ENCODE results near the gene HNRNPDL.
"Not testable (repeated sequence)": the region's sequence is repeated elsewhere in the genome, so short reads cannot be mapped to it uniquely, and the experiment has no call there.

Gene HNRNPDL

DNA sequence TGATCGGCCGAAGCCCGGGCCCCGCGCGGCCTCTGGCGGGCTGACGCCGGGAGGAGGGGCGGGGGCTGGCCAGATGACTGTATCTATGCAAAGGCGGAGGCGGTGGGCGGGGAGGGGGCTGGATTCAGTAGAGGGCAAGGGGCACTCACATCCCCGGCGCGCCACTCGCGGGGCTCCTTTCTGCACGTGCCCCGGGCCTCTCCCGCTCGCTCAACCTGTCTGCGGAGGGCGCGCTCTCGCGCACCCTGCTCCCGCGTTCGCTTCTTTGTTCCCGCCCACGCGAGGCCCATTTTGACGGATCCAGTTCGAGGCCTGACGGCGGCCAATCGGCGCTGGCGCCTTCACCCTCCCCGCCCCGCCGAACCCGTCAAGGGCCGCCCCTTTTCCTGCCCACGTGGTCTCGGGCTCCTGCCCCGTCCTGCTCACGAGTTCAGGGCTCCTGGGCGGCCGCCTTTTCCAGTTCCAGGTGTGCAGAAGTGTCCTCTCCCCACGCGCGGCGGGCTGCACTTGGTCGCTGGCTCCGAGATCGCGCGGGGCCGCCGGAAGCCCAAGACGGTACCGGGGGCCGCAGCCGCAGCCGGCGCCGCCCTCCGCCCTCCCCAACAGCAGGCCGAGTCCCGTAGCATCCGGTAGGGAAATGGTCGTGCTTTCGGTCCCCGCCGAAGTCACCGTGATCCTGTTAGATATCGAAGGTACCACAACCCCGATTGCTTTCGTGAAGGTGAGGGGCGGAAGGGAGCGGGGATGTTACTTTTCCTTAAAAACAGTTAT lies at the start of gene HNRNPDL, which contains the start of gene ENOPH1:
HNRNPDL (minus strand) TSS at position 270 of the 771 bp plus-strand sequence. CDS start 772 bp downstream, outside the sequence.
ENOPH1 (plus strand) TSS at position 398 of the 771 bp plus-strand sequence; CDS start at position 638, 240 bp downstream.
- DNase-seq (ENCODE audit: low read depth in 2 of 2): peak; percentile 88 to 95

DNA sequence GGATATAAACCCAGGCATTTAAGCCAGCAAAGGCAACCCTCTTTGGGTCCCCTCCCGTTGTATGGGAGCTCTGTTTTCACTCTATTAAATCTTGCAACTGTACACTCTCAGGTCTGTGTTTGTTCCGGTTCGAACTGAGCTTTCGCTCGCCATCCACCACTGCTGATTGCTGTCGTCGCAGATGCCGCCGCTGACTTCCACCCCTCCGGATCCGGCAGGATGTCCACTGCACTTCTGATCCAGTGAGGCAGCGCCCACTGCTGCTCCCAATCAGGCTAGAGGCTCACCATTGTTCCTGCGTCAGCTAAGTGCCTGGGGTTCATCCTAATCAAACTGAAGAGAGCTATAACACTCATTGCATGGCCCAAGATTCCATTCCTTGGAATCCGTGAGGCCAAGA lies 49.3 kb upstream of the HNRNPDL start:
- no peak for DNase-seq (ENCODE audit: low read depth in 2 of 2)

DNA sequence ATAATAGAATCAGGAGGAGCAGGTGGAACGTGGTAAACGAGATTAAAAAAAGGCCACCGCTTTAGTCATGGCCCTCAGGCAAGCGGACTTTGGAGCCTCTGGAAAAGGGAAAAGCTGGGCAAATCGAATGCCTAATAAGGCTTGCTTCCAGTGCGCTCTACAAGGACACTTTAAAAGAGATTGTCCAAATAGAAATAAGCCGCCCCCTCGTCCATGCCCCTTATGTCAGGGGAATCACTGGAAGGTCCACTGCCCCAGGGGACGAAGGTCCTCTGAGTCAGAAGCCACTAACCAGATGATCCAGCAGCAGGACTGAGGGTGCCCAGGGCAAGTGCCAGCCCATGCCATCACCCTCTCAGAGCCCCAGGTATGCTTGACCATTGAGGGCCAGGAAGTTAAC lies 47.2 kb upstream of the HNRNPDL start:
- DNase-seq (ENCODE audit: low read depth in 2 of 2): not testable (repeated sequence)

DNA sequence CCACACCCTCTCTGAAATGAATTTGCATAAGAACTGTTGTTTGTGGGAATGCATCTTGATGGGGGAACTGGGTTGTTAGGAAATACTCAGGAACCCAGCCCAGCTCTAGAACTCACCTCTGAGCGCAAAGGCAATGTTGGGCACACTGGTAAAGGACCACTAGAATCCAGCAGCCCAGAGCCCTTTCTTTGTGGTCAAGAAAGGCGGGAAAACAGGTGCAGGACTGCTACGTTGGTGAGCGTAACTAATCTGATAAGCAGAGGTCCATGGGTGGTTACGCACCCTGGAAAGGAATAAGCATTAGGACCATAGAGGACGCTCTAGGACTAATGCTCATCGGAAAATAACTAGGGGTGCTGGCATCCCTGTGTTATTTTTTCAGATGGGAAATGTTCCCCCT lies 45.7 kb upstream of the HNRNPDL start:
- DNase-seq (ENCODE audit: low read depth in 2 of 2): not testable (repeated sequence)

DNA sequence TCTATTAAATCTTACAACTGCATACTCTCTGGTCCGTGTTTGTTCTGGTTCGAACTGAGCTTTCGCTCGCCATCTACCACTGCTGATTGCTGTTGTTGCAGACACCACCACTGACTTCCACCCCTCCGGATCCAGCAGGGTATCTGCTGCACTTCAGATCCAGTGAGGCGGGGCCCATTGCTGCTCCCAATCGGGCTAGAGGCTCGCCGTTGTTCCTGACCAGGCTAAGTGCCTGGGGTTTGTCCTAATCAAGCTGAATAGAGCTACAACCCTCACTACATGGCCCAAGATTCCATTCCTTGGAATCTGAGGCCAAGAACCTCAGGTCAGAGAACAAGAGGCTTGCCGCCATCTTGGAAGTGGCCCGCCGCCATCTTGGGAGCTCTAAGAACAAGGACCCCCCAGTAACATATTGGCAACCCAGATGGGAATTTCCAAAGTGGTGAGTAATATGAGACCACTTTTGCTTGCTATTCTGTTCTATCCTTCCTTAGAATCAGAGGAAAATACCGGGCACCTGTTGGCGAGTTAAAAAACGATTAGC lies 43.4 kb upstream of the HNRNPDL start:
- DNase-seq (ENCODE audit: low read depth in 2 of 2): no peak

DNA sequence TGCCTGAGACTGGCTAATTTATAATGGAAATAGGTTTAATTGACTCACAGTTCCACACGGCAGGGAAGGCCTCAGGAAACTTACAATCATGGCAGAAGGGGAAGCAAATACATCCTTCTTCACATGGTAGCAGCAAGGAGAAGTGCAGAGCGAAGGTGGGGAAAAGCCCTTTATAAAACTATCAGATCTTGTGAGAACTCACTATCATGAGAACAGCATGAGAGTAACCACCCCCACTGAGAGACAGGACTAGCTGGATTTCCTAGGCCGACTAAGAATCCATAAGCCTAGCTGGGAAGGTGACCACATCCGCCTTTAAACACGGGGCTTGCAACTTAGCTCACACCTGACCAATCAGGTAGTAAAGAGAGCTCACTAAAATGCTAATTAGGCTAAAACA lies 42.8 kb upstream of the HNRNPDL start:
- not testable (repeated sequence) for DNase-seq (ENCODE audit: low read depth in 2 of 2)

DNA sequence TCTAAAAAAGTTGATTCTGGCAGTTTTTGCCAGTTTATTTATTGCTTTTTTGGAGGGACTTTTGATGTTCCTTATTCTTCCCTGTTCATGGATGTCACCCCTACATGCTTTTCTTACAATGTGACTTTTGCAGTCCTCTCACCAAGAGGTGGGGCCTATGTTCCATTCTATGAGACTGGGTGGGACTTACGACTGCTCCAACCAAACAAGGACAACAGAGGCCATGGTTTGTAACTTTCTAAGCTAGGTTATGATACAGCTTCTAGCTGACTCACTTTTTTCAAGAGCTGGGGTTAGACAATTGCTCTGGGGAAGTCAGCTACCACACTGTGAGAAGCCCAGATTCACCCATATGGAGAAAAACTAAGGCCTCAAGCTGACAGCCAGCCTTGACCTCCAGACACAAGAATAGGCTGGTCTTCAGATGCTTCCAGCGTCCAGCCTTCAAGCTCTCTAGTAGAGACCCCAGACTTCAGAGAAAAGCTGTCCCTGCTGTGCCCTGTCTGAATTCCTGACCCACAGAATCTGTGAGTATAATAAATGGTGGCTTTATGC lies 39.6 kb upstream of the HNRNPDL start:
- DNase-seq (ENCODE audit: low read depth in 2 of 2): no peak

DNA sequence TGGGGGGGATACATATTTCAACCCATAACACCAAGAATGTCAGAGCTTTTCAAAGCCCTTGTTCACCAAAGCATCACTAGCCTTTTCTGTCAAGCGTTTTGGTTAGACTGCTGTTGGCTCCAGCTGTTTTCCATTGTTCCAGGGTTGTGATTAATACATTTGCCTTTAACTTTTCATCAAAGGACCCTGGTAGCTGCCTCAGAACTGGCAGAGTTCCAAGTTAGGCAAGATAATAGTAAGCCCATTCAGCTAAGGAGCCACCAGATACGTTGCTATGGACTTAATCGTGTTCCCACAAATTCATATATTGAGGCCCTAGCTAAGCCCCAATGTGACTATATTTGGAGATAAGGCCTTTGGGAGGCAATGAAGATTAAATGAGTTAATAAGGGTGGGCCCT lies 37.2 kb upstream of the HNRNPDL start:
- no peak for DNase-seq (ENCODE audit: low read depth in 2 of 2)

DNA sequence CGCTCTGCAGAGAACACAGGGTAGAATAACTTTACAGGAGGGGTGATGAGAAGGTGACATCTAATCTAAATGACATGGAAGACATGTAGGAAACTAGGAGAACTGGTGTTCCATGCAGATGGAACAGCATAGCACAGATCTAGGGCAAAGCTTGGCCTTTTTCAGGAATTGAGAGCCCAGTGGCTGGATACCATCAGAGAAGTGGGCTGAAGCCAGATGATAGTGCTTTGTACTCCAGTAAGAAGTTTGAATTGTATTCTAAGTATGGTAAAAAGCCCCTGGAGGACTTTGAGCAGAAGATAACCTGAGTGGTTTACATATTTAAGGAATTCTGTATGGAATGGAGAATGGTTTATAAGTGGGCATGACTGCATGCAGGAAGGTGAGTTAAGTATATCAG lies 33.0 kb upstream of the HNRNPDL start:
- no peak for DNase-seq (ENCODE audit: low read depth in 2 of 2)

DNA sequence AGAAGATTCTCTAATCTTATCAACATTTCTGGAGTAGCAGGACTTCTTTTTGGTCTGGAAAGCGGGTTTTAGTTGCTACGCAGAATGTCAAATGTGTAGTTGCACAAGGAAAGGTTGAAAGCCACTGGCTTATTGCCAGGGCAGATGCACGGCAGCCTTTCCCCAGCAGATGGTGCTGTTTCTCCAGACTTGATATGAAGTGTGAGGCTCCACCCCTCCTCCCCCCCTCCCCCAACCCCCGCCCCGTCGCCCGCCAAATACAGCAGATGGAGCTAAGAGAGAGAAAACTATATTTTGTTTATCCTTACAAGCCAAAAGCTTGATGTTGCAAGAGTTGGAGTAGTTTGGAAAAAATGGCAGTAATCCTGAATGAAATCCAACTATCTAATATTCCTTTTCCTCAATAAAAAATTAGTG lies 32.2 kb upstream of the HNRNPDL start:
- peak; percentile 58 to 75 for DNase-seq (ENCODE audit: low read depth in 2 of 2)

DNA sequence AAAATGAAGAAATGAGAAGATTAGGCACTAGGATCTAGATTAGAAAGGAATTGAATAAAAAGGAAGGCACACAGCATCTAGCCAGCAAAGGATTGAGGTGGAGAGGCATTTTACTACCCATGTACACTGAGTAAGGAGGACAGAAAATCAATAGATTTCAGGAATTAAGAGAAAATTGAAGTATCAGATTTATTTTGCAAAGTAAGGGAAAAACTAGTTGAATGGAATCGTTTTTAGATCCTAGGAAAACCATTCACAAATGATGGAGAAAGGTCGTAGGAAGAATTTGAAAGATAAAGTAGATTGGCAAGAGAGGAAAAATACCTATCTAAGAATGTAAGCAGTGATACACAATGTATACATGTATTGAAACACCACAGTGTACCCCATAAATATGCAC lies 31.4 kb upstream of the HNRNPDL start:
- DNase-seq (ENCODE audit: low read depth in 2 of 2): no peak

DNA sequence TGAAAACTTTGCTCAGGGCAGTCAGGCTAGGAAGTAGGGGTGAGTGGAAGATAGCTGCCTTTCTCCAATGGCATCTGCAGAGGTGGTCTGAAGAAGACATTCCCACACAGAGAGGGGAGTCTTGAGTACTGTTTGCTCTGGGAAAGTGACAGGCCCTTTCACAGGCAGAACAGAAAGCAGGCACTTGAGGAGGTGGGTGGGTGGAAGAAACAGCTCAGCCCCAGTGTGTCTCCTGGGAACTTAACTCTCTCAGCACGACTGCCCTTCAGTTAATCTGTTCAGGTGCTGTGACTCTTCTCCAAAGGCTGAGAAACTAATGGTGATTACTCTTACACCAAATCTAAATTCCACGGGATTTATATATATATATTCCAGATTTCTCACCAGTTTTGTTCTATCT lies 28.5 kb upstream of the HNRNPDL start:
- DNase-seq (ENCODE audit: low read depth in 2 of 2): no peak

DNA sequence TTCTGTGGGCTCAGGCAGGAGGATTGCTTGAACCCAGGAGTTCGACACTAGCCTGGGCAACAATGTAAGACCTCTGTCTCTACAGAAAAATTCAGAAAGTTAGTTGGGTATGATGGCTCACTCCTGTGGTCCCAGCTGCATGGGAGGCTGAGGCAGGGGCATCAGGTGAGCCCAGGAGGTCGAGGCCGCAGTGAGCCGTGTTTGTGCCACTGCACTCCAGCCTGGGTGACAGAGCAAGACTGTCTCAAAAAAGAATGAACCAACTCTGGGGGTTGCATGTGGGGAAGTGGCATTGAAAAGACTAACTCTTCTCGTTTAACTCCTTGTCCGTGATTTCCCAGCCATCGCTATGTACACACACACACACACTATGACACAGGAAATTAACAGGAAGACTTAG lies 27.0 kb upstream of the HNRNPDL start:
- no peak for DNase-seq (ENCODE audit: low read depth in 2 of 2)

DNA sequence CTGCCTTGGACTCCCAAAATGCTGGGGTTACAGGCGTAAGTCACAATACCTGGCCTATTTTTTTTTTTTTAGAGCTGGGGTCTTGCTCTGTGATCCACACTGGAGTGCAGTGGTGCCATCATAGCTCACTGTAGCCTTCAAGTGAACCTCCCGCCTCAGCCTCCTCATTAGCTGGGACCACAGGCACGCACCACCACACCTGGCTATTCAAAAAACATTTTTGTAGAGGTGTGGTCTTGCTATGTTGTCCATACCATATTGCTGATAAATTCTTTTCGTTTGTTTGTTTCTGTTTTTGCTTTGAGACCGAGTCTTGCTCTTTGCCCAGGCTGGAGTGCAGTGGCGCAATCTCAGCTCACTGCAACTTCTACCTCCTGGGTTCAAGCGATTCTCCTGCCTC lies 21.8 kb upstream of the HNRNPDL start:
- no peak for DNase-seq (ENCODE audit: low read depth in 2 of 2)

DNA sequence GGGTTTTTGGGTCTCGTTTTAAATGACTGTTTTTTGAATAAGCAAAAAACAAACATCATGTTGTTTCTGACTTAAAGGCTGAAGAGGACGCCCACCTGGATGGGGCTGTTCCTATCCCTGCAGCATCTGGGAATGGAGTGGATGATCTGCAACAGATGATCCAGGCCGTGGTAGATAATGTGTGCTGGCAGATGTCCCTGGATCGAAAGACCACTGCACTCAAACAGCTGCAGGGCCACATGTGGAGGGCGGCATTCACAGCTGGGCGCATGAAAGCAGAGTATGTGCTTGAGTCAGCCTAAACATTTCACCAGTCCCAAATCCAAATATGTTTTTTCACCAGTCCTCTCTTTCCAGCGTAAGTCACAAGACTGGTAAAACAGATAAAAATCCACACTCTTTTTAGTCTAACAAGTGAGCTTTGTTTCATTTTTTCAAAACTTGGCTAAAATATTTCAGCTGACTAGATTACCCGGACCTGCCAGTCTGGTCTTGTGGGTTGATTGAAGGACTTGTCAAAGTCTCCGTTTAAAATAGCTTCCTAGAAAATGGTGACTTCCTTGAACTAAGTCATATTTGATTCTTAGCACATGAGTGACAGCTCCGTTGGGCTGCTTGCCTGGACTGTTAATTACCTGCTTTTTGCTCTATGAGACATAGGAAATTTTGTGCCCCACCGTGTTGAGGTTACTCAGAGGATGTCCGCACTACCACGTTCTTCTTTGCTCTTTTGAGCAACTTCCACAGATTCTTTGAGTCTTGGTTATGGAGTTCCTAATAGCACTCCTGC lies 20.9 kb upstream of the HNRNPDL start:
- no peak for DNase-seq (ENCODE audit: low read depth in 2 of 2)

DNA sequence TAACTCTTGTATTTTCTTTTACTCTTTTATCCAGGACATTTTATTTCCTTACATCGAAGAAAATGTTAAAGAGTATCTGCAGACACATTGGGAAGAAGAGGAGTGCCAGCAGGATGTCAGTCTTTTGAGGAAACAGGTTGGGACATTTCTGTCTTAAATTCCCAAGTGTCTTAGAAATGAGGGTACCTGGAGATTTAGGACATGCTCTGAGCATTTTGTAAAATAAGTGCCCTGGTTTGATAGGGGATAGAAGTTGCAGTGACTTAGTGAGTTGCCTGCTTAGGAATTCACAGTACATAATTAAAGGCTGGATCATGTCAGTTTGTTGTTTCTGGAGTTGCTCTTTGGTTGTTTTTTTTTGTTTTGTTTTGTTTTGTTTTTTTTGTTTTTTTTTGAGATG lies 17.6 kb upstream of the HNRNPDL start:
- DNase-seq (ENCODE audit: low read depth in 2 of 2): no peak

DNA sequence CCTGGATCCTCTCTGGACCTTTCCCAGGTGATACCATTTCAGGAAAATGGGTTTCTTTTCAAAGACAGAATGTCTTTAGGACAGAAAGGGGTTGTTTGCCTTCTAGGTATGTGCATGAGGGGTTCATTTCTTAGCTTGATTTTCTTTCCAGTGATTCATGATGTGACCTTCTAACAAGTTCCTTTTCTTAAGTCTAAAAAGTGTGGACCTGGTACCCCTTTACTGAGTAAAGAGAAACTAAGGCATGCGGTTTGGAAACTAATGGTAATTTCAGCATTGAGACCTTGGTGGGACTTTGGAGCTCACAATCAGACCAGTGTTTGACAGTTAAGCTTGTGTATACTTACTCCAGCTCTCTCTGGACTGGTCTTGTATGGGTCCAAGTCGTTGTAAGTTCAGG lies 8.8 kb upstream of the HNRNPDL start:
- DNase-seq (ENCODE audit: low read depth in 2 of 2): no peak

DNA sequence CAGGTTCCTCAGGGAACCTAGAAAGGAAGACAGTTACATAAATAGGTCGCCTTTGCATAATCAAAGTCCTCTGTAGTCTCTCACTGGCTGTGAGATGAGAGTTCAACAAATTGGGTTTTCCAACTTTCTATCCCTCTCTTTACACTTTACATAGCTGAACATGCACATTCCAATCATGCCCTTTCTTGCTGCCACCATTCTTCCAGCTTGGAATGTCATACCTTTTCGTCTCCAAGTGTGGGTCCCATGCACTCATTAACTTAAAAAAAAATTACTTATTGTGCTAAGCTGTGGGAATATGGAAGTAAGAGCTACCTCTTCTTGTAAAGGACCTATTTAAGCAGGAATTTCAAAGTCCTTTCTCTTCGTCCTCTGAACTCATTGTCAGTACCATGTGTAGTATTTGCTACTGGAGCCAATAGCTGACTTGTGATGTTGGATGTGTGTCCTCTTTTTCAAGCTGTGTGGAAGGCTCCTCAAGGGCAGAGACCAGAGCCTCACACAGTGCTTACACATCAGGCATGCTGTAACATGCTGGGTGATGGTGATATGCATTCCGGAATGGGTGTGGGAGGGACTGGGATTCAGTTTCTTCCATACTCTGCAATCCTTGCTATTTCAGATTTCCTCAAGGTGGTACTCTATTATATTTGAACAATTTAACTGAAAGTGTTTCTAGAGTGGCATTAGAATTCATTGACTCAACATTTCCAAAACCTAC lies 7.2 kb upstream of the HNRNPDL start:
- DNase-seq (ENCODE audit: low read depth in 2 of 2): no peak

DNA sequence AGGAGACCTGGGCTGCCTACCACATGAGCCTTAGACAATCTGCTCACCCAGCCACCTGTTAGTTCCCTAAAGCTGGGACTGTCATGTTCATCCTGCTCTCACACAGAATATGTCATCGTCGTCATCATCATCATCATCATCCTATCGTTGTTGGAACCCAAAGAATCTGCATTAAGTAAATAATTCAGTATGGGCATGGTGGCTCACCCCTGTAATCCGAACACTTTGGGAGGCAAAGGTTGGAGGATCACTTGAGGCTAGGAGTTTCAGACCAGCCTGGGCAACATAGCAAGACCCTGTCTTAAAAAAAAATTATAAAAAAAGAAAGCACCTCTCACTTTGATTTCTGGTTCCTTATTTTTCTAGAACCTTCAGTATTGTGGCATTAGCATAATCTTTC lies 6.5 kb upstream of the HNRNPDL start:
- DNase-seq (ENCODE audit: low read depth in 2 of 2): no peak

DNA sequence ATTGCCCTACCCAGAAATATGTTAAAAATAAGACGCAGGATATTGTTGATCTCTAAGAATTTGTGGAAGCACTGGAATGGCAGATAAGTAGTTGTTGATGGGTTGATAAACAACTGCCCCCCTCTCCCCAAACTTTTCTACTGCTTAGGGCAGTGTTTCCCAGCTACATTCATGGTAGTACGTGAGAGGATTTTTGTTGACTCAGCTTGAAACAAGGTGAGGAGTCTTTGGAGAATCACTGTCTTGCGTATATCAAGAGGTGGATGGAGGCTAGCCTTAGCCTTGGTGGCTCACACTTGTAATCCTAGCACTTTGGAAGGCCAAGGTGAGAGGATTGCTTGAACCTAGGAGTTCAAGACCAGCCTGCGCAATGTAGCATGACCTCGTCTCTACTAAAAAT lies 5.9 kb upstream of the HNRNPDL start:
- DNase-seq (ENCODE audit: low read depth in 2 of 2): no peak

DNA sequence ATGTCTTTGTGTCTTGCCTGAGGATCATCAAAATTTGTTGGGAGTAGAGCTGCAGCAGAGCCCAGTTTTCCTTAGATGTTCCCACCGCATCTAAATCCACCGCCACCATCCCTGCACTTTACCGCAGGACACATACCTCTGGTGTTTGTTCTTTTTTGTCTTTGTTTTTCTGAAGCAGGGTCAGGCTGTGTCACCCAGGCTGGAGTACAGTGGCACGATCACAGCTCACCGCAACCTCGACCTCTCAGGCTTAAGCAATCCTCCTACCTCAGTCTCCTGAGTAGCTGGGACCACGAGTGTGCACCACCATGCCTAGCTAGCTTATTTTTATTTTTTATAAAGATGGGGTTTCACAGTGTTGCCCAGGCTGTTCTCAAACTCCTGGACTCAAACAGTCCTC lies 4.7 kb upstream of the HNRNPDL start:
- DNase-seq (ENCODE audit: low read depth in 2 of 2): no peak

DNA sequence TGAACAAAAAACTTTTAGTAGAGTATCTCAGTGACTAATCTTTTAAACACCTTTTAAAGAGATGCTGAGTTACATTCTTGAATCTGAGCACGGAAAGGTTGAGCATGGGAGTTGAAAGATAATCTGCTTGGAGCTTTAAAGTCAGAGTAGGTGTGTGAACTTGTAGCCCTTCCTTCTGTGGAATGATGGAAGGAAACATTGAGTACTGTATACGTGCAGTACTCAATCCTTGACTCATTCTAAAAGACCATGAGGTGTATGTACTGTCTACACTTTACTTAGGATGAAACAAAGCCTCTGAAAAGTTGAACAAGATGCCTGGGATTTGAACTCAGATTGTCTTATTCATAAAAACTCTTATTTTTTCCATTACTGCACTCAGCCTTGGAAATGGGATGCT lies 3.5 kb upstream of the HNRNPDL start:
- no peak for DNase-seq (ENCODE audit: low read depth in 2 of 2)

All from stimulated activated CD8-positive, alpha-beta memory T cell treated with anti-CD3 and anti-CD28 coated beads, Interleukin-7, amount 100 ng/mL, for 1 hour (primary cell).